MV-4-11 (cell line): ENCODE measurements around the gene KCNQ1.

ENCODE experiments used
- DNase-seq: peaks from one replicate; lab custom pipeline; 2025; lab: John Stamatoyannopoulos, UW

KCNQ1 gene

GRCh38 chr11:2569731-2570210, 125.0 kb downstream of the KCNQ1 start:
- DNase-seq: no peak

GRCh38 chr11:2570211-2570811, 125.5 kb downstream of the KCNQ1 start:
- no peak for DNase-seq

- DNase-seq: no peak
These were observed 126.2 kb downstream of the KCNQ1 start for GRCh38 chr11:2570841-2571597.

- no peak for DNase-seq
These were observed 126.9 kb downstream of the KCNQ1 start for GRCh38 chr11:2571598-2572281.

- no peak for DNase-seq
These were observed 127.9 kb downstream of the KCNQ1 start for GRCh38 chr11:2572491-2573239.

GRCh38 chr11:2573240-2574042, 128.6 kb downstream of the KCNQ1 start:
- DNase-seq: no peak

- no peak for DNase-seq
These were observed 129.3 kb downstream of the KCNQ1 start for GRCh38 chr11:2574043-2574552.

- no peak for DNase-seq
These were observed 130.0 kb downstream of the KCNQ1 start for GRCh38 chr11:2574553-2575535.

- DNase-seq: no peak
These were observed 130.8 kb downstream of the KCNQ1 start for GRCh38 chr11:2575591-2576051.

GRCh38 chr11:2576111-2576510, 131.3 kb downstream of the KCNQ1 start:
- DNase-seq: no peak

- no peak for DNase-seq
These were observed 131.7 kb downstream of the KCNQ1 start for GRCh38 chr11:2576549-2576948.

GRCh38 chr11:2577031-2577990, 132.5 kb downstream of the KCNQ1 start:
- no peak for DNase-seq

- DNase-seq: no peak
These were observed 133.5 kb downstream of the KCNQ1 start for GRCh38 chr11:2577991-2578928.

GRCh38 chr11:2578929-2579270, 134.1 kb downstream of the KCNQ1 start:
- no peak for DNase-seq

GRCh38 chr11:2579315-2580060, 134.7 kb downstream of the KCNQ1 start:
- DNase-seq: no peak

GRCh38 chr11:2580061-2580421, 135.2 kb downstream of the KCNQ1 start:
- DNase-seq: no peak

- no peak for DNase-seq
These were observed 135.8 kb downstream of the KCNQ1 start for GRCh38 chr11:2580571-2581001.
